B cell (primary cell): ENCODE data around the gene PODNL1. TPM values are rescaled to one million over a fixed set of nuclear protein-coding genes. Genes with fewer than 3 reads are reported as not detected.

Experiments used
- ATAC-seq: fragments of 200-7000 bp; cut with Tn5 transposase; one replicate; pipeline ENCODE4 v1.10.0; 2021; ENCODE audit warnings: low read depth, mild to moderate bottlenecking, moderate number of reproducible peaks, moderate library complexity
- CTCF ChIA-PET: fragments of 350-600 bp; sonication (Branson Sonifier 250); formaldehyde crosslinking; loops from one replicate; lab custom pipeline; 2021; ENCODE audit warnings: antibody characterized with exemption, inconsistent platforms; lab: Charles Lee
- POLR2A ChIA-PET: fragments of 350-600 bp; sonication (Branson Sonifier 250); formaldehyde crosslinking; loops from one replicate; lab custom pipeline; 2021; ENCODE audit warnings: antibody characterized with exemption; lab: Charles Lee
- DNase-seq: peaks from one replicate; pipeline ENCODE4 v3.0.0; 2013
- H2AFZ ChIP-seq: 2 replicates; pipeline ENCODE4 v1.6.1; 2012; ENCODE audit warnings: mild to moderate bottlenecking, low read depth, low read length; ENCODE audit not compliant: insufficient read depth, poor library complexity, severe bottlenecking
- H3K27ac ChIP-seq, 2 donors: 1 replicate in 1 of 2; 2 replicates in 1 of 2; pipeline ENCODE4 v1.5.1; 2012 to 2013; ENCODE audit warnings: low read length in 2 of 2, mild to moderate bottlenecking in 2 of 2, moderate library complexity in 1 of 2
- H3K27me3 ChIP-seq, 4 experiments: fragments of 200-600 bp in 1 of 4; sonication (generic) in 1 of 4; replicated peaks in 1 of 4; 1 replicate in 2 of 4; 2 replicates in 2 of 4; pipeline versions ENCODE4 v1.6.1 to v1.7.0; 2013 to 2016; ENCODE audit warnings: low read length in 3 of 4, mild to moderate bottlenecking in 2 of 4, mixed read lengths in 1 of 4, moderate library complexity in 1 of 4; ENCODE audit not compliant: insufficient read depth in 4 of 4, control insufficient read depth in 3 of 4; ENCODE audit errors: control extremely low read depth in 1 of 4
- H3K36me3 ChIP-seq, 2 experiments: replicated peaks in 1 of 2; 1 replicate in 1 of 2; 2 replicates in 1 of 2; pipeline versions ENCODE4 v1.6.1 to v1.7.1; 2013; ENCODE audit warnings: low read length in 1 of 2; ENCODE audit not compliant: insufficient read depth in 2 of 2, control insufficient read depth in 1 of 2; ENCODE audit errors: control extremely low read depth in 1 of 2, extremely low read depth in 1 of 2
- H3K4me1 ChIP-seq, 2 donors: fragments of 200-600 bp in 1 of 2; sonication (generic) in 1 of 2; 1 replicate in 1 of 2; 2 replicates in 1 of 2; pipeline versions ENCODE4 v1.5.1 to v1.6.1; 2013 to 2017; ENCODE audit warnings: low read length in 2 of 2; ENCODE audit not compliant: control insufficient read depth in 2 of 2, insufficient read depth in 2 of 2
- H3K4me2 ChIP-seq: replicated peaks from 2 replicates; pipeline ENCODE3; 2012; ENCODE audit warnings: mild to moderate bottlenecking, low read depth, low read length; ENCODE audit not compliant: poor library complexity, severe bottlenecking
- H3K4me3 ChIP-seq, 5 experiments: fragments of 200-600 bp in 1 of 5; sonication (generic) in 1 of 5; 1 replicate in 3 of 5; 2 replicates in 2 of 5; pipeline versions ENCODE4 v1.5.1 to v1.7.0; 2011 to 2016; ENCODE audit warnings: low read length in 4 of 5, mild to moderate bottlenecking in 4 of 5, low read depth in 2 of 5, control low read depth in 1 of 5, moderate library complexity in 1 of 5; ENCODE audit not compliant: insufficient read depth in 1 of 5; ENCODE audit errors: control extremely low read depth in 1 of 5, extremely low read depth in 1 of 5
- H3K79me2 ChIP-seq: fragments of 200-600 bp; sonication (generic); one replicate; pipeline ENCODE4 v1.6.0; 2016; ENCODE audit warnings: low read length; ENCODE audit not compliant: control insufficient read depth, insufficient read depth
- H3K9ac ChIP-seq: fragments of 200-600 bp; sonication (generic); 2 replicates; pipeline ENCODE4 v1.6.1; 2017; ENCODE audit warnings: mild to moderate bottlenecking, low read length, moderate library complexity
- H3K9me3 ChIP-seq, 3 donors: one replicate each; pipeline versions ENCODE4 v1.6.1 to v1.7.1; 2013; ENCODE audit warnings: low read length in 2 of 3; ENCODE audit not compliant: control insufficient read depth in 2 of 3, insufficient read depth in 1 of 3; ENCODE audit errors: control extremely low read depth in 1 of 3
- H4K20me1 ChIP-seq: 2 replicates; pipeline ENCODE4 v1.6.0; 2012; ENCODE audit warnings: mild to moderate bottlenecking, low read length; ENCODE audit not compliant: insufficient read depth, control insufficient read depth, poor library complexity, severe bottlenecking
- H3K27ac Mint-ChIP-seq: one replicate; pipeline ENCODE4 v1.8.0; 2021; ENCODE audit warnings: mixed read lengths
- H3K27me3 Mint-ChIP-seq: one replicate; pipeline ENCODE4 v1.8.0; 2021; ENCODE audit warnings: mixed read lengths
- H3K4me1 Mint-ChIP-seq: one replicate; pipeline ENCODE4 v1.8.0; 2021; ENCODE audit warnings: mixed read lengths
- H3K4me3 Mint-ChIP-seq: one replicate; pipeline ENCODE4 v1.8.0; 2021; ENCODE audit warnings: mixed read lengths
- H3K9me3 Mint-ChIP-seq: one replicate; pipeline ENCODE4 v1.8.0; 2022; ENCODE audit warnings: mixed read lengths; ENCODE audit not compliant: insufficient read depth
- CTCF ChIP-seq: fragments of 200-600 bp; IDR thresholded peaks from one replicate; pipeline ENCODE4 v1.8.0; 2022; ENCODE audit warnings: antibody characterized with exemption, mild to moderate bottlenecking
- EZH2 ChIP-seq: IDR thresholded peaks from 2 replicates; pipeline ENCODE4 v1.6.1; 2012; ENCODE audit warnings: borderline replicate concordance, low read depth, mild to moderate bottlenecking, moderate library complexity, low read length; ENCODE audit not compliant: insufficient read depth, poor library complexity, severe bottlenecking
- WGBS: methylation state at CpG from one replicate; pipeline ENCODE4 v1.1.5; 2013; ENCODE audit warnings: missing lambda C conversion rate; ENCODE audit not compliant: insufficient coverage; 5-methylcytosine and 5-hydroxymethylcytosine counted together
- intact Hi-C: fragments of 100-400 bp; cut with micrococcal nuclease; formaldehyde crosslinking; loops from one replicate; pipeline ENCODE4 v1.10.0; 2022
- polyA plus RNA-seq: library from polyadenylated mRNA; depleted of rRNA; stranded (reverse); fragments of >200 nt; gene quantifications from 2 replicates; pipeline ENCODE4 v1.2.3, GENCODE V29; 2012
- total RNA-seq, 2 donors: library from RNA; stranded (reverse); fragments of 120-200 nt in 1 of 2; gene quantifications; 1 replicate in 1 of 2; 2 replicates in 1 of 2; pipeline versions ENCODE4 v1.2.3 to v1.2.4, GENCODE V29; 2013 to 2022

PODNL1 gene
- total and polyA plus RNA-seq, 2 donors (not counting 1 experiment from before 2014, with no cell fraction given) = not detected

- Histone ChIP-seq H4K20me1 (no peaks in the 10 kb centered on the region), H3K27ac (no peak overlapping the region), H3K4me2 (no peak overlapping the region), H3K79me2 (no peaks in the 10 kb centered on the region), H2AFZ (no peak overlapping the region), H3K27me3 (no peaks in the 10 kb centered on the region), H3K9me3 (peaks cover 0 to 3% (median 0%) of the 10 kb centered on the region in 3 donors), H3K4me3 (no peak overlapping the region), H3K9ac (no peak overlapping the region), H3K4me1 (no peaks in the 10 kb centered on the region), H3K36me3 (peaks cover 0 to 59% of the 10 kb centered on the region in 2 experiments)
- Mint-ChIP-seq H3K27me3 (no peaks in the 10 kb centered on the region), H3K4me3 (no peak overlapping the region), H3K9me3 (no peaks in the 10 kb centered on the region), H3K27ac (no peak overlapping the region), H3K4me1 (no peaks in the 10 kb centered on the region)
- intact Hi-C loops = no loop called here
- POLR2A ChIA-PET = no interaction called here
- CTCF ChIA-PET = no interaction called here
- DNase-seq (peak; percentile 5), ATAC-seq (no peak)
- no peak for TF ChIP-seq CTCF
- no peak for TF ChIP-seq EZH2
- WGBS = 97% methylated on average over 19 of the region's 24 CpGs
These were observed 27.2 kb upstream of the PODNL1 start for GRCh38 chr19:13965377-13965896.

GRCh38 chr19:13964776-13965175 lies 26.6 kb upstream of the PODNL1 start:
- no peaks in the 10 kb centered on the region for H3K27me3 Mint-ChIP-seq
- no peak overlapping the region for H3K27ac Mint-ChIP-seq
- peaks cover 0 to 3% (median 0%) of the 10 kb centered on the region in 3 donors for H3K9me3 ChIP-seq
- H3K4me1 Mint-ChIP-seq = no peaks in the 10 kb centered on the region
- H3K27ac ChIP-seq = no peak overlapping the region
- ChIA-PET CTCF (no interaction called here), POLR2A (interaction anchor here (1.1 kb wide), 1 partner anchor 67 kb away, joined by 3 read pairs; the partner anchor contains the start of gene IL27RA)
- H3K4me3 ChIP-seq = no peak overlapping the region
- 96% methylated on average over 3 of the region's 5 CpGs for WGBS
- DNase-seq = no peak
- no peaks in the 10 kb centered on the region for H4K20me1 ChIP-seq
- H3K4me3 Mint-ChIP-seq = no peak overlapping the region
- no peak for ATAC-seq
- TF ChIP-seq CTCF (no peak), EZH2 (no peak)
- H3K27me3 ChIP-seq = no peaks in the 10 kb centered on the region
- H3K36me3 ChIP-seq = peaks cover 0 to 55% of the 10 kb centered on the region in 2 experiments
- H3K9me3 Mint-ChIP-seq = no peaks in the 10 kb centered on the region
- intact Hi-C loops = no loop called here
- no peak overlapping the region for H2AFZ ChIP-seq
- H3K9ac ChIP-seq = no peak overlapping the region
- H3K79me2 ChIP-seq = no peaks in the 10 kb centered on the region
- no peaks in the 10 kb centered on the region for H3K4me1 ChIP-seq
- no peak overlapping the region for H3K4me2 ChIP-seq
